Endothelial cell of umbilical vein (primary cell): ENCODE results near the gene MRPL14. TPM values are rescaled to one million over a fixed set of nuclear protein-coding genes. Genes with fewer than 3 reads are reported as not detected.
A peak's percentile ranks its signal among the peaks of the same experiment; 100 is the strongest.

Source experiments
- BruUV-seq: library from RNA; stranded (reverse); fragments of 400-500 nt; replicated peaks from 2 replicates; lab custom pipeline; 2021; lab: Mats Ljungman, UMichigan
- CTCF ChIA-PET: fragments of 300-600, 350-600 bp; sonication (Branson Sonifier 250); formaldehyde crosslinking; loops from one replicate; lab custom pipeline; 2021; ENCODE audit warnings: antibody characterized with exemption, inconsistent platforms; lab: Charles Lee
- POLR2A ChIA-PET: fragments of 300-600, 350-600 bp; sonication (Branson Sonifier 250); formaldehyde crosslinking; loops from one replicate; lab custom pipeline; 2021; ENCODE audit warnings: antibody characterized with exemption, inconsistent platforms; lab: Charles Lee
- DNase-seq: peaks from one replicate; pipeline ENCODE4 v3.0.0-alpha.2; 2011; ENCODE audit warnings: low read depth, low spot score
- FAIRE-seq: peaks from 2 replicates; lab custom pipeline; 2011; peaks lifted over from hg19 to GRCh38; lab: Jason Lieb, UNC
- H2AFZ ChIP-seq: 2 replicates; pipeline ENCODE4 v1.6.0; 2012; ENCODE audit warnings: low read depth, low read length, control low read depth, inconsistent platforms
- H3K27ac ChIP-seq: 2 replicates; pipeline ENCODE4 v1.5.1; 2011; ENCODE audit warnings: low read depth, mild to moderate bottlenecking, control low read depth, low read length, moderate library complexity; ENCODE audit not compliant: insufficient read depth
- H3K27me3 ChIP-seq, 2 experiments: 2 replicates each; pipeline versions ENCODE4 v1.6.0 to v1.6.1; 2011; ENCODE audit warnings: low read length in 2 of 2, mixed read lengths in 1 of 2; ENCODE audit not compliant: control insufficient read depth in 2 of 2, insufficient read depth in 2 of 2
- H3K36me3 ChIP-seq, 2 experiments: 2 replicates in 1 of 2; 3 replicates in 1 of 2; pipeline ENCODE4 v1.5.1; 2011; ENCODE audit warnings: low read length in 2 of 2, mild to moderate bottlenecking in 1 of 2, moderate library complexity in 1 of 2; ENCODE audit not compliant: control insufficient read depth in 2 of 2, insufficient read depth in 2 of 2; ENCODE audit errors: extremely low read depth in 1 of 2
- H3K4me1 ChIP-seq: 3 replicates; pipeline ENCODE4 v1.5.1; 2011; ENCODE audit warnings: mild to moderate bottlenecking, low read length; ENCODE audit not compliant: control insufficient read depth, insufficient read depth; ENCODE audit errors: extremely low read depth
- H3K4me2 ChIP-seq: 2 replicates; pipeline ENCODE4 v1.6.1; 2011; ENCODE audit warnings: low read length, control low read depth, mixed read lengths; ENCODE audit not compliant: insufficient read depth
- H3K4me3 ChIP-seq, 3 experiments: fragments of 200-600 bp in 1 of 3; sonication (generic), shearing (Covaris generic) in 1 of 3; replicated peaks in 1 of 3; 2 replicates each; pipeline ENCODE4 v1.5.1; 2011 to 2016; ENCODE audit warnings: control low read depth in 3 of 3, low read length in 3 of 3, mild to moderate bottlenecking in 2 of 3, inconsistent platforms in 1 of 3, low read depth in 1 of 3, moderate library complexity in 1 of 3; ENCODE audit not compliant: insufficient read depth in 1 of 3
- H3K79me2 ChIP-seq: 2 replicates; pipeline ENCODE4 v1.6.0; 2012; ENCODE audit warnings: low read length, inconsistent platforms; ENCODE audit not compliant: control insufficient read depth, insufficient read depth
- H3K9ac ChIP-seq: replicated peaks from 2 replicates; pipeline ENCODE3; 2011; ENCODE audit warnings: low read length, control low read depth; ENCODE audit not compliant: insufficient read depth; ENCODE audit errors: extremely low read depth
- H3K9me1 ChIP-seq: replicated peaks from 3 replicates; pipeline ENCODE4 v1.6.0; 2011; ENCODE audit warnings: mild to moderate bottlenecking, low read length; ENCODE audit not compliant: control insufficient read depth, insufficient read depth; ENCODE audit errors: extremely low read depth
- H3K9me3 ChIP-seq: replicated peaks from 2 replicates; pipeline ENCODE4 v1.5.1; 2012; ENCODE audit warnings: low read length, inconsistent platforms; ENCODE audit not compliant: control insufficient read depth, insufficient read depth
- H4K20me1 ChIP-seq: replicated peaks from 2 replicates; pipeline ENCODE3; 2011; ENCODE audit warnings: mild to moderate bottlenecking, low read length; ENCODE audit not compliant: control insufficient read depth, insufficient read depth; ENCODE audit errors: extremely low read depth
- EZH2 ChIP-seq: IDR thresholded peaks from 2 replicates; pipeline ENCODE4 v1.6.1; 2012; ENCODE audit warnings: borderline replicate concordance, low read depth, mild to moderate bottlenecking, moderate library complexity, low read length, inconsistent platforms; ENCODE audit not compliant: severe bottlenecking
- FOS ChIP-seq: IDR thresholded peaks from 2 replicates; pipeline ENCODE4 v1.6.1; 2011; ENCODE audit warnings: mild to moderate bottlenecking, low read length, moderate library complexity, borderline replicate concordance; ENCODE audit not compliant: insufficient read depth
- JUN ChIP-seq: IDR thresholded peaks from 2 replicates; pipeline ENCODE4 v1.6.1; 2011; ENCODE audit warnings: borderline replicate concordance, low read depth; ENCODE audit not compliant: insufficient read length, insufficient read depth
- dilution Hi-C: fragments of 300-500 bp; cut with MboI; formaldehyde crosslinking; loops from one replicate; pipeline ENCODE4 v1.15.0; 2019; ENCODE audit warnings: low sequenced_read_pairs; ENCODE audit not compliant: extremely low pct_ligation_motif_present
- intact Hi-C: fragments of 100-400 bp; cut with micrococcal nuclease; formaldehyde crosslinking; loops from one replicate; pipeline ENCODE4 v1.10.0; 2022
- polyA plus RNA-seq, 4 experiments: library from polyadenylated mRNA; depleted of rRNA in 3 of 4; stranded (reverse) in 3 of 4; unstranded in 1 of 4; fragments of >200 nt; gene quantifications; 2 replicates each; pipeline versions ENCODE4 v1.2.1 to v1.2.3, GENCODE V29; 2011 to 2012; ENCODE audit warnings: missing spikeins in 1 of 4
- total RNA-seq: library from RNA; stranded (reverse); gene quantifications from 2 replicates; pipeline ENCODE4 v1.2.3, GENCODE V29; 2021
- TF ChIP-seq, protein P1 (sequence below): IDR thresholded peaks from 2 replicates; pipeline ENCODE4 v1.6.1; 2011; ENCODE audit not compliant: insufficient read depth, insufficient read length

Gene MRPL14
- total and polyA plus RNA-seq, 2 donors (not counting 3 experiments of a cell fraction or from before 2014, with no cell fraction given) = 68.1 to 103 TPM

- no TSS peak for BruUV-seq
Observed at GRCh38 chr6:44128020-44128917, 1.0 kb upstream of the MRPL14 start.

More at GRCh38 chr6:44128020-44128917, 1.0 kb upstream of the MRPL14 start:
- no peak for FAIRE-seq
- H3K9me1 ChIP-seq = no peaks in the 10 kb centered on the region
- ChIA-PET POLR2A (interaction anchor here (0.6 to 1.0 kb wide), 6 partner anchors 12 to 128 kb away, joined by 3 to 6 read pairs (median 4); partner anchors contain the start of gene HSP90AB1), CTCF (interaction anchor here (0.6 to 6.2 kb wide), 8 partner anchors 12 to 210 kb away, joined by 3 to 62 read pairs (median 4); no protein-coding TSS in a partner anchor)
- no peak for TF ChIP-seq EZH2
- no peak for TF ChIP-seq JUN
- TF ChIP-seq, protein P1, sequence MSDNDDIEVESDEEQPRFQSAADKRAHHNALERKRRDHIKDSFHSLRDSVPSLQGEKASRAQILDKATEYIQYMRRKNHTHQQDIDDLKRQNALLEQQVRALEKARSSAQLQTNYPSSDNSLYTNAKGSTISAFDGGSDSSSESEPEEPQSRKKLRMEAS = no peak
- TF ChIP-seq FOS = no peak
- no peaks in the 10 kb centered on the region for H3K36me3 ChIP-seq
- H3K4me2 ChIP-seq = peak overlapping the region; percentile 76
- intact Hi-C loops = loop anchor here (1.0 kb wide), 2 partner anchors 23 to 28 kb away; no protein-coding TSS in a partner anchor
- peak overlapping the region; percentile 72 for H2AFZ ChIP-seq
- peak overlapping the region; percentile 52 for H3K9ac ChIP-seq
- no peaks in the 10 kb centered on the region for H3K9me3 ChIP-seq
- H3K79me2 ChIP-seq = peaks cover 44% of the 10 kb centered on the region
- no peaks in the 10 kb centered on the region for H3K27me3 ChIP-seq
- DNase-seq = peak; percentile 17
- no peak overlapping the region for H3K27ac ChIP-seq
- dilution Hi-C loops = no loop called here
- peak overlapping the region; percentile 61 to 90 (median 88) for H3K4me3 ChIP-seq
- H3K4me1 ChIP-seq = peaks cover 37% of the 10 kb centered on the region
- no peaks in the 10 kb centered on the region for H4K20me1 ChIP-seq
